Left cardiac atrium (tissue), 4 donors: ENCODE data around the gene ADCY9. TPM values are rescaled to one million over a fixed set of nuclear protein-coding genes. Genes with fewer than 3 reads are reported as not detected.

ENCODE experiments used
- ATAC-seq, 2 donors: fragments of 200-7000 bp; cut with Tn5 transposase; one replicate each; pipeline ENCODE4 v1.9.1; 2020; ENCODE audit warnings: mild to moderate bottlenecking in 2 of 2, moderate library complexity in 2 of 2
- DNase-seq: peaks from one replicate; pipeline ENCODE4 v3.0.0-alpha.2; 2020
- intact Hi-C, 2 donors: fragments of 100-400 bp; cut with DNase I; formaldehyde crosslinking; loops; one replicate each; pipeline versions ENCODE4 v1.14.1 to v1.15.1; 2022 to 2023
- total RNA-seq, 2 donors: library from RNA; stranded (reverse); fragmentation: NEBNext Ultra II Directional; extraction: Animal tissue kit (Norgen Biotek cat#: 25700); gene quantifications; one replicate each; pipeline ENCODE4 v1.2.1, GENCODE V29; 2021
- donor health status: DM: no; HTN: yes; CAD: no.
- donor health status: DM: no; HTN: yes; CAD: no; lungs with severe emphysema.
- donor health status: DM: yes; HTN: yes; CAD: no.
- donor health status: Dilated cardiomyopathy.

ADCY9 gene
- total RNA-seq, 2 donors from 2014 or later, result 22.6 to 25.9 TPM

- ATAC-seq (no peak), DNase-seq (no peak)
- intact Hi-C loops, result no loop called here
These were observed 99.6 kb downstream of the ADCY9 start for GRCh38 chr16:4016658-4017057.

DNA sequence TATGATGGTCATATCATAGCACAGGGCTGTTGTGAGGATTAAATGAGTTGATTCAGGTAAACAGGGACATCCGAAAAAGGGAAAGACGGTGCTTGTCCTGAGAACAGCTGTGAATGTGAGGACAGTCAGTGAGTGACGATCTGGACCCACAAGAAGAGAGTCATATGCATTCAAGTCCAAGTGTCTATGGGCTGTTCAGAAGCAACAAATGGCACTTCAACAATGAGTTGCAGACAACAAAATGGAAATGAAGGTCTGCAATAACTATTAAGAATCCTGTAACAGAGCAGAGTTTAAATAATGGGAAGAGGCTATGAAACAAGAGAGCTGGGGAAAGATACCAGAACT lies 100.3 kb downstream of the ADCY9 start:
- DNase-seq (no peak), ATAC-seq (no peak)
- intact Hi-C loops, result no loop called here

DNA sequence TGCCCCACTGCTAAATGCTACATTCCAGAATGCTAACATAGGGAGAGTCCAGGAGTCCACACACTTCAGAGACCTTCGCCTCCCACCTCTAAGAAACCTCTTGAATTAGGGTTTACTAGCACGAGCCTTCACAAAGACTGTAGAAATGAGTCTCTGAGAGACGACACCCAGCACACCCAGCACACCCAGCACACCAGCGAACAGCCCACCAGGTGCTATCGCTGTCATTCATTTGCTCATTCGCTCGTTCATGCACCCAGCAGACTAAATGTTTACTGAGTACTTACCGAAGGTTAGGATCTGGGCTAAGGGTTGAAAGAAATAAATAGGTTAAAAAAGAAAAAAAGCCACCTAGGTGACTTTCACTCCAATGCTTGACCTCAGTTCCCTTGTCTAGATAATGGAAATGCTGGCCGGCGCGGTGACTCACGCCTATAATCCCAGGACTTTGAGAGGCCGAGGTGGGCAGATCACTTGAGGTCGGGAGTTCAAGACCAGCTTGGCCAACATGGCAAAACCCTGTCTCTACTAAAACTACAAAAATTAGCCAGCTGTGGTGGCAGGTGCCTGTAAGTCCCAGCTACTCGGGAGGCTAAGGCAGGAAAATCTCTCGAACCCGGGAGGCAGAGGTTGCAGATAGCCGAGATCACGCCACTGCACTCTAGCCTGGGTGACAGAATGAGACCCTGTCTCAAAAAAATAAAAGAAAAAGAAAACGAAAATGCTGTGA lies 100.8 kb downstream of the ADCY9 start:
- ATAC-seq (no peak), DNase-seq (no peak)
- intact Hi-C loops, result no loop called here

- DNase-seq (no peak), ATAC-seq (no peak)
- intact Hi-C loops, result no loop called here
These were observed 104.2 kb downstream of the ADCY9 start for GRCh38 chr16:4011940-4012629.

GRCh38 chr16:4011225-4011939 lies 104.9 kb downstream of the ADCY9 start:
- intact Hi-C loops, result no loop called here
- DNase-seq, result no peak
- peak; percentile 7 to 9 for ATAC-seq

GRCh38 chr16:4010225-4011158 lies 105.8 kb downstream of the ADCY9 start:
- ATAC-seq (peak in 1 of 2 donors; percentile 17), DNase-seq (no peak)
- intact Hi-C loops, result no loop called here

- ATAC-seq (no peak), DNase-seq (no peak)
- intact Hi-C loops, result no loop called here
These were observed 107.1 kb downstream of the ADCY9 start for GRCh38 chr16:4009177-4009576.

GRCh38 chr16:4008116-4008515 lies 108.1 kb downstream of the ADCY9 start:
- intact Hi-C loops, result no loop called here
- no peak for ATAC-seq
- DNase-seq, result no peak

DNA sequence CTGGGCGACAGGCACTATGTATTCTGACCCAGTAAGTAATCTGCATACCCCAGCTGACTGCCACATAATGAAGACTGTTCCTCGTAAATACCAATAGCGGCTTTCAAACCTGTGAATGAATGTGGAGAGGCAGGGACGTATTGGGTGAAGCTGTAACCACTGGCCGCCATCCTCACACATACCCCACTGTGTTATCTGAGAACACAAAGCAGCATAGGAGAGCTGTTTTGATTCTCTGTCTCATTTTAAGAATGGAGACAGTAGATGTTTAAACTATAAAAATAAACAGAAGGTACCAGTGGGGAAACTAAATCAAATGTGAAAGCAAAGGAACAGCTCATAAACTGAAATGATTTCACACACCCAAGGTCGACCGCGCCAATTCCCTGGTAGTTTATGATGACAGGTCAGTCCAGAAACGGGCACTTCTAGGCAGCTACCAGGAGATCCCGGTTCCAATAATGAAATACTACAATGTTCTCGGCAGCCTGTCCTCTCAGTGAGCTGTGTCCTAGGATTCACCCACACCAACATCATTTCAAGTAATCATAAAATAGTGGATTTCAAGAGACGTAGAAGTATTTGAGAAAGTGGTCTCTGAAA lies 109.7 kb downstream of the ADCY9 start:
- ATAC-seq, result no peak
- DNase-seq, result no peak
- intact Hi-C loops, result no loop called here

- ATAC-seq (no peak), DNase-seq (no peak)
- intact Hi-C loops, result no loop called here
These were observed 110.5 kb downstream of the ADCY9 start for GRCh38 chr16:4005731-4006130.

DNA sequence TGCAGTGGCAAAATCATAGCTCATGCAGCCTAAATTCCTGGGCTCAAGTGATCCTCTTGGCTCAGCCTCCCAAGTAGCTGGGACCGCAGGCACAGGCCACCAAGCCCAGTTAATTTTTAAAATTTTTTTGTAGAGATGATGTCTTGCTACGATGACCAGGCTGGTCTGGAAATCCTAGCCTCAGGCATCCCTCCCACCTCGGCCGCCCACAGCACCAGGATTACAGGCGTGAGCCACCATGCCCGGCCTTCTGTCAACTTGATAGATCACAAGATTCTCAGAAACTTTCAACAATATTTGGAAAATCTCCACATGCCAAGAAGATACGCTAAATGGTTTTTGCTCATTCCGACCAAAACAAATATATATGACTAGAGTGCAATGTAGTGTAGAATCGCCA lies 111.0 kb downstream of the ADCY9 start:
- intact Hi-C loops, result no loop called here
- DNase-seq, result no peak
- ATAC-seq, result no peak

- no peak for DNase-seq
- intact Hi-C loops, result no loop called here
- no peak for ATAC-seq
These were observed 112.0 kb downstream of the ADCY9 start for GRCh38 chr16:4004206-4004605.

- DNase-seq (no peak), ATAC-seq (no peak)
- intact Hi-C loops, result no loop called here
These were observed 112.7 kb downstream of the ADCY9 start for GRCh38 chr16:4003576-4003975.

DNA sequence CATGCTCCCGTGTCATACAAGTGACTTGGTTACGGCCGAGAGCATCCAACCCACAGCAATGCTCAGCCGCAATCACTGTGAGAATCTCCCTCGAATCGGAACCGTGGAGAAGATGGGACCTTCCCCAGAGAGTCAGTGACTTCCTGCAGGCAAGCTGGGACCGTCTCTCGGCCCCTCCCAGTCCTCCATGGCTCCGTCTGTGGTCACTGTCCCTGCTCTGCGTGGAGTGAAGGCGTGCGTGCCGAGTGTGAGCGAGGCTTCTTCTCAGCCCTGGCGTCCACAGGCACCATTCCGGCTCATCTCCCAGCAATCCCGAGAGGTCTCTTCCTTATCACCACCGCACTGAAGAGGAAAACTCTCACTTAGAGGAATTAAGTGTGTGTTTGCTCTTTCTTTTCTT lies 113.1 kb downstream of the ADCY9 start:
- ATAC-seq (no peak), DNase-seq (no peak)
- intact Hi-C loops, result no loop called here

- intact Hi-C loops, result no loop called here
These were observed 114.1 kb downstream of the ADCY9 start for GRCh38 chr16:4002121-4002520.

DNA sequence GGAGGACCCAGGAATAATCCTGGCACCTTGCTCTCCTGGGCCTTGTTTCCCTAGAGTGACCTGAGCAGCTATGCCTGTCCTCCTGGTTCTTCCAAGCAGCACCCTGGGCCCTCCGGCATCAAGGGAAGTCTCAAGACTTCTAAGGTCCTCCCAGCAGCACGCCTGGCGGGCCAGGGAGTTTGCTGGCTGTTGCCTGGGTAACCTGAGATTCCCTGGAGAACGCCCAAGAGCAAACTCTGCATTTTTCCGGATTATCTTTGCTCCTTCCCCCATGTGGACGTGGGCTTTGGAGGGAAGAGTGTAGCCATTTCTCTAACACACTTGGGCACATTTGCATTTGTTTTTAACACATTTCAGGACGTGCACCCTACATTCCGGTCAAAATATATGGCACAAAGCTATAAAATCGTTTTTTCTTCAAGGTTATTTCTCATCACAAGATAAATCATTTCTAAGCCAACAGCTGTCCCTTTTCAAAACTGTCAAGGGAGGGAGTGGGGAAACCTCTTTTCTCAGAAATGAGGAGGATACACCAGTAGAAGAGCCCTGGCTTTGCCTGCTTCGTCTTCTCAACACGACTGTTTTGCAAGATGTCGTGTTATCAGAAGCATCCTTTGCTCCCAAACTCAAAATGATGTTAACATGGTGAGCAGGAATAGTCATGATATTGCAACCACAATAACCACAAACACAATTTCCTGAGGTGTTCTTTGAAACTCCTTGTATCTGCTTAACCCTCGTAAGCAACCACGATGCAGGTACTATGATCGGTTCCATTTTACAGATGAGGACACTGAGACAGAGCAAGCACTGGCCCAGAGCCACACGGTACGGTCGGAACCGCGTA lies 116.5 kb downstream of the ADCY9 start:
- ATAC-seq (peak; percentile 75 to 77), DNase-seq (peak; percentile 53)
- intact Hi-C loops, result no loop called here

More at GRCh38 chr16:4002121-4002520, 114.1 kb downstream of the ADCY9 start:
- DNase-seq (no peak), ATAC-seq (no peak)

DNA sequence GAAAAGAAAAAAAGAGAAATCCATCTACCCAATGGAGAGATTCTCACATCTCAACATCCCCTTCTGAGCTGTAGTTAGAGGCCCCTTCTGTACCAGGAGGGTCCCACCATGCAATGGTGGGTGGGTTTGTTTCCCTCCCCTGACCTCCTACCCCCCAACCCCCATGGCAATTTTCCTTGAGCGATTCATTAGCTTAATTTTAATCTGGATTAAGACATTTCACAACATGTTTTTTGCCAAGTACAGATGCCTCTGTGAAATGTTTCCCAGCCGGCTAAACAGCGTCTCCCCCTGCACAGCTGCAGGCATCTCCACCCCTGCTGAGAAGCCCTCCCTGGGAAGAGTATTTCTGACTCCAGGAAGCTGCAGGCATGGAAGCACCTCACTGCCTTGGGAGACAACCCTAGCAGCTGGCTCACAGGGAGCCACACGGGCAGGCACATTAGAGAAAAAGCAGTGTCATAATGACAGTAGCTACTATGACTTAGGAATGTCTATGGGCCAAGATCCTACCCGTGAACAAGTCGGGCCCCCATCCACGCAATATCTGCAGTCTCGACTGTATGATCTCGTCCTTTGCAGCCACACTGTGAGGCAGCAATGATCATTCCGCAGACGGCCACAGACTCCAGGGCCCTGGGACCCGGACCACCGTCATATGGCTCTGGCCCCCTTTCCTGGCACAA lies 117.3 kb downstream of the ADCY9 start:
- intact Hi-C loops, result no loop called here
- ATAC-seq (peak; percentile 38 to 48), DNase-seq (no peak)
